Measurements from ENCODE around the gene UCK2. TPM values are rescaled to one million over a fixed set of nuclear protein-coding genes. Genes with fewer than 3 reads are reported as not detected.

Gene UCK2
- total and polyA plus RNA-seq, 2 of the 8 experiments (the other 6 are each of a cell fraction or from before 2014, with no cell fraction given), result 103 to 109 TPM

DNA sequence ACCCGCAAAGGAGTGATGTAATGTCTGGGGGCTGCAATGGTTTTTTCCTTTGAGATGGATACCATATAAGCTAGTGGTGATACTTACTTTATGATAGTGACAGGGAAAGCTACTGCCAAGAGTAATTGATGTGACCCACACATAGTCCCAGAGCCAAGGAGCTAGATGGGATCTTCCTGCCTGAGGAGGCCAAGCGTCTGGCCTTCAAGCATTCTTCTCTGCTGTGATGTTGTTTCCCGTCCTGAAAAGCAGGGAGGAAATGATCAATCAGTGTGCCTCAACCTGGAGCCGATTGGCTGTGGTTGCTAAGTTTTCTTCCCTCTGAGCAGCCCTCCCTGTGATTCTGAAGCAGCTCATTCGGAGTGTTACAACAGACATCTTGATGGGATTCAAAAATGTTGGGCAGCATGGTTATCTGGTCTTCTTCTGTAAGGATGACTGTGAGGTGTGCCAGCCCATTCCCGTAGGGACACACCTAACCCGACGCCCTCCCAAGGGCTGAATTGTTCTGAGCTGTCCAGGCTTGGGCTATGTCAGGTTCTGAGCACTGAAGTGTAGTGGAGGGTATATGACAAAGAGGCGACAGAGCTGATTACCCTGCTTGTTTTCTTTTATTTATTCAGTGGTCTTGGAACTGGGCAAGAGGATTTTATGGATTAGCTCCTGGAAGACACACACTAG is 56.7 kb downstream of the UCK2 start:
- H4K8ac ChIP-seq (ENCODE audit: extremely low read depth, insufficient read depth, low read length), result no peak overlapping the region
- peaks cover 22 to 26% of the 10 kb centered on the region in 2 experiments for H4K20me1 ChIP-seq (replicated peaks in 1 of 2; ENCODE audit: control insufficient read depth in 1 of 2, insufficient read depth in 2 of 2, low read length in 2 of 2)
- H2BK20ac ChIP-seq (ENCODE audit: low read length), result no peak overlapping the region
- no peak overlapping the region for H3K4ac ChIP-seq (replicated peaks; ENCODE audit: insufficient read length, low read depth, low read length)
- no peak overlapping the region for H2AK5ac ChIP-seq (ENCODE audit: low read depth, low read length)
- no peak overlapping the region for H2BK120ac ChIP-seq (replicated peaks; ENCODE audit: low read depth, low read length)
- H3K27ac ChIP-seq (ENCODE audit: low read depth, low read length), result 0 out of 2 replicates have a peak overlapping the region, but pooled peaks have one; percentile 19
- H3K9ac ChIP-seq (replicated peaks in 1 of 4; ENCODE audit: extremely low read depth in 1 of 4, low read depth in 3 of 4, low read length in 3 of 4), result no peak overlapping the region
- no peaks in the 10 kb centered on the region for H3K27me3 ChIP-seq (replicated peaks in 1 of 4; ENCODE audit: control insufficient read depth in 3 of 4, extremely low read depth in 1 of 4, insufficient read depth in 3 of 4, low read length in 3 of 4)
- FAIRE-seq (no peak), DNase-seq (ENCODE audit: low read depth in 1 of 2, low spot score in 2 of 2) (no peak)
- H3K18ac ChIP-seq (ENCODE audit: extremely low read depth, low read length), result no peak overlapping the region; the same call in 1 of the 2 replicates
- H4K91ac ChIP-seq (replicated peaks; ENCODE audit: insufficient read length, low read length), result no peak overlapping the region
- H3K4me1 ChIP-seq (replicated peaks in 1 of 4; ENCODE audit: control insufficient read depth in 3 of 4, insufficient read depth in 4 of 4, low read length in 3 of 4), result peaks cover 0 to 13% (median 2%) of the 10 kb centered on the region in 4 experiments; a peak in 2 of 7 replicates
- no peak overlapping the region for H3K23ac ChIP-seq (ENCODE audit: insufficient read length)
- no peak overlapping the region for H2BK12ac ChIP-seq (ENCODE audit: low read depth, low read length)
- peaks cover 8% of the 10 kb centered on the region for H3K79me1 ChIP-seq (ENCODE audit: low read depth, low read length)
- peak overlapping the region; percentile 26; the same call in 1 of the 2 replicates for H2BK5ac ChIP-seq (ENCODE audit: low read depth, low read length)
- no peak overlapping the region for H3K14ac ChIP-seq (ENCODE audit: insufficient read length)
- no peak overlapping the region for H2AFZ ChIP-seq (ENCODE audit: low read length)
- POLR2A ChIA-PET (ENCODE audit: partially characterized antibody), result interaction anchor here (1.2 to 2.2 kb wide), 8 partner anchors 8 to 146 kb away, joined by 3 to 15 read pairs (median 4); partner anchors contain the start of genes TMCO1 and UCK2
- no peaks in the 10 kb centered on the region for H3K9me3 ChIP-seq (ENCODE audit: insufficient read depth in 2 of 2, low read depth in 1 of 2, low read length in 1 of 2)
- H3K4me3 ChIP-seq (ENCODE audit: extremely low read depth in 1 of 4, insufficient read depth in 2 of 4, low read depth in 3 of 4, low read length in 4 of 4), result no peak overlapping the region
- H3K36me3 ChIP-seq (ENCODE audit: control insufficient read depth in 2 of 4, insufficient read depth in 4 of 4, low read length in 3 of 4), result no peaks in the 10 kb centered on the region; a peak in 1 of 8 replicates
- 86% methylated on average over 9 of the region's 9 CpGs; no CpG with 5 or more reads in 1 of the 2 experiments for WGBS, 2 experiments (ENCODE audit: extremely low coverage in 1 of 2, insufficient coverage in 1 of 2, insufficient read length in 1 of 2, insufficient replicate concordance in 2 of 2, low coverage in 1 of 2, low lambda C conversion rate in 2 of 2, missing lambda C conversion rate in 1 of 2)
- no peak overlapping the region for H2BK15ac ChIP-seq (ENCODE audit: low read length)
- H3K4me2 ChIP-seq (ENCODE audit: insufficient read depth in 1 of 2, low read depth in 2 of 2, low read length in 2 of 2), result 0 out of 4 replicates have a peak overlapping the region, but pooled peaks of 1 of the 2 experiments have one; percentile 12
- H4K5ac ChIP-seq (ENCODE audit: insufficient read length, low read depth, low read length), result no peak overlapping the region
- no peak overlapping the region for H3K56ac ChIP-seq (replicated peaks; ENCODE audit: insufficient read length, low read depth, low read length)
- peaks cover 26 to 99% of the 10 kb centered on the region in 2 experiments for H3K79me2 ChIP-seq (ENCODE audit: control insufficient read depth in 1 of 2, insufficient read depth in 2 of 2, low read length in 2 of 2)
- CTCF ChIA-PET (ENCODE audit: partially characterized antibody), result interaction anchor here (0.6 to 4.8 kb wide), 8 partner anchors 10 to 225 kb away, joined by 3 to 32 read pairs (median 4); no protein-coding TSS in a partner anchor
- no peaks in the 10 kb centered on the region for H3K23me2 ChIP-seq (ENCODE audit: low read depth, low read length)
- TF ChIP-seq POU5F1 (IDR thresholded peaks at IDR 0.05; ENCODE audit: low read depth, low read length), result no peak
- no peak for TF ChIP-seq ASH2L (IDR thresholded peaks at IDR 0.05; ENCODE audit: low read length)
- TF ChIP-seq JUND (IDR thresholded peaks at IDR 0.05; ENCODE audit: low read length), result no peak
- TF ChIP-seq POLR2A (IDR thresholded peaks at IDR 0.05; ENCODE audit: control extremely low read depth in 1 of 2, low read depth in 2 of 2, low read length in 2 of 2), result no peak
- TF ChIP-seq, protein P1, sequence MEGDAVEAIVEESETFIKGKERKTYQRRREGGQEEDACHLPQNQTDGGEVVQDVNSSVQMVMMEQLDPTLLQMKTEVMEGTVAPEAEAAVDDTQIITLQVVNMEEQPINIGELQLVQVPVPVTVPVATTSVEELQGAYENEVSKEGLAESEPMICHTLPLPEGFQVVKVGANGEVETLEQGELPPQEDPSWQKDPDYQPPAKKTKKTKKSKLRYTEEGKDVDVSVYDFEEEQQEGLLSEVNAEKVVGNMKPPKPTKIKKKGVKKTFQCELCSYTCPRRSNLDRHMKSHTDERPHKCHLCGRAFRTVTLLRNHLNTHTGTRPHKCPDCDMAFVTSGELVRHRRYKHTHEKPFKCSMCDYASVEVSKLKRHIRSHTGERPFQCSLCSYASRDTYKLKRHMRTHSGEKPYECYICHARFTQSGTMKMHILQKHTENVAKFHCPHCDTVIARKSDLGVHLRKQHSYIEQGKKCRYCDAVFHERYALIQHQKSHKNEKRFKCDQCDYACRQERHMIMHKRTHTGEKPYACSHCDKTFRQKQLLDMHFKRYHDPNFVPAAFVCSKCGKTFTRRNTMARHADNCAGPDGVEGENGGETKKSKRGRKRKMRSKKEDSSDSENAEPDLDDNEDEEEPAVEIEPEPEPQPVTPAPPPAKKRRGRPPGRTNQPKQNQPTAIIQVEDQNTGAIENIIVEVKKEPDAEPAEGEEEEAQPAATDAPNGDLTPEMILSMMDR (IDR thresholded peaks at IDR 0.05; ENCODE audit: control extremely low read depth in 1 of 3, insufficient read depth in 1 of 3, low read depth in 1 of 3, low read length in 3 of 3), result no peak
- TF ChIP-seq RNF2 (IDR thresholded peaks at IDR 0.05; ENCODE audit: borderline replicate concordance, low read depth, low read length, missing control alignments, poor library complexity, severe bottlenecking), result no peak
- TF ChIP-seq YY1 (IDR thresholded peaks at IDR 0.05; ENCODE audit: low read depth, low read length), result no peak
- no peak for TF ChIP-seq SRF (IDR thresholded peaks at IDR 0.05; ENCODE audit: low read depth, low read length)

Data from H1 (cell line).